ENCODE measurements around the gene ENGASE. TPM values are rescaled to one million over a fixed set of nuclear protein-coding genes. Genes with fewer than 3 reads are reported as not detected.

ENGASE gene
- total RNA-seq, 1 donor from 2014 or later: 11.5 TPM

DNA sequence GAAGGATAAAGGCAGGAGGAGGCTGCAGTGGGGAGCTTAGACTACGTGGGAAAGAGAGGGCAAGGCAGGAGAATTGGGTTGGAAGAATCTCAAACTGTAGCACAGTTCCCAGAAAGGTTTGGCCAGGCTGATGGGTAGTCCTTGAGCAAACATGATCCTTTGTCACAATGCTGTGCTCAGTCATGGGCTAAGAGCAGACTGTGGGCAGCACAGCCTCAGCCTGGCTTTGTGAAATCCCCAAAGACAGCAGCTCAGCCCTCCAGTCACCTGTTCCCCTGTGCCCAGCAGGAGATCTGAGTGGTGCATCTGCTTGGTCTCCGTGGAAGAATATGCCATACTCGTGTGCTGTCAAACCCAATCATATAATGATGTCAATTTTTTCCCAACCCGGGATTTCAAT is 10.6 kb upstream of the ENGASE start:
- peaks cover 4% of the 10 kb centered on the region for H3K27me3 Mint-ChIP-seq (ENCODE audit: low read depth, unreplicated experiment)
- no peak overlapping the region for H2AFZ ChIP-seq (ENCODE audit: low read depth, low read length)
- no peak overlapping the region for H3K4me3 Mint-ChIP-seq (ENCODE audit: unreplicated experiment)
- H3K9ac ChIP-seq (ENCODE audit: low read length): no peak overlapping the region
- no peaks in the 10 kb centered on the region for H3K79me2 ChIP-seq (ENCODE audit: insufficient read depth, low read length)
- H3K27ac ChIP-seq (ENCODE audit: low read depth, low read length): no peak overlapping the region
- H3K4me3 ChIP-seq (ENCODE audit: insufficient read depth, low read depth, low read length): no peak overlapping the region
- no peaks in the 10 kb centered on the region for H3K9me3 ChIP-seq (ENCODE audit: insufficient read depth, low read depth, low read length)
- H3K4me2 ChIP-seq (ENCODE audit: low read length): no peak overlapping the region
- H3K9me3 Mint-ChIP-seq (ENCODE audit: unreplicated experiment): peaks cover 3% of the 10 kb centered on the region
- H3K36me3 Mint-ChIP-seq (ENCODE audit: low read depth, unreplicated experiment): no peaks in the 10 kb centered on the region
- TF ChIP-seq, protein P1, sequence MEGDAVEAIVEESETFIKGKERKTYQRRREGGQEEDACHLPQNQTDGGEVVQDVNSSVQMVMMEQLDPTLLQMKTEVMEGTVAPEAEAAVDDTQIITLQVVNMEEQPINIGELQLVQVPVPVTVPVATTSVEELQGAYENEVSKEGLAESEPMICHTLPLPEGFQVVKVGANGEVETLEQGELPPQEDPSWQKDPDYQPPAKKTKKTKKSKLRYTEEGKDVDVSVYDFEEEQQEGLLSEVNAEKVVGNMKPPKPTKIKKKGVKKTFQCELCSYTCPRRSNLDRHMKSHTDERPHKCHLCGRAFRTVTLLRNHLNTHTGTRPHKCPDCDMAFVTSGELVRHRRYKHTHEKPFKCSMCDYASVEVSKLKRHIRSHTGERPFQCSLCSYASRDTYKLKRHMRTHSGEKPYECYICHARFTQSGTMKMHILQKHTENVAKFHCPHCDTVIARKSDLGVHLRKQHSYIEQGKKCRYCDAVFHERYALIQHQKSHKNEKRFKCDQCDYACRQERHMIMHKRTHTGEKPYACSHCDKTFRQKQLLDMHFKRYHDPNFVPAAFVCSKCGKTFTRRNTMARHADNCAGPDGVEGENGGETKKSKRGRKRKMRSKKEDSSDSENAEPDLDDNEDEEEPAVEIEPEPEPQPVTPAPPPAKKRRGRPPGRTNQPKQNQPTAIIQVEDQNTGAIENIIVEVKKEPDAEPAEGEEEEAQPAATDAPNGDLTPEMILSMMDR (IDR thresholded peaks at IDR 0.05; ENCODE audit: insufficient read depth, low read depth, low read length): no peak
- no peak for TF ChIP-seq EZH2 (IDR thresholded peaks at IDR 0.05; ENCODE audit: insufficient read depth, low read length)
- H3K4me1 Mint-ChIP-seq (ENCODE audit: low read depth, unreplicated experiment): no peaks in the 10 kb centered on the region
- H3K36me3 ChIP-seq (ENCODE audit: insufficient read depth, low read length): no peaks in the 10 kb centered on the region
- H3K27me3 ChIP-seq (ENCODE audit: insufficient read depth, low read length): peaks cover 6% of the 10 kb centered on the region
- H3K27ac Mint-ChIP-seq (ENCODE audit: unreplicated experiment): no peak overlapping the region
- H4K20me1 ChIP-seq (ENCODE audit: insufficient read depth, low read length): no peaks in the 10 kb centered on the region
- FAIRE-seq: no peak
- DNase-seq (ENCODE audit: low read depth): no peak
- H3K4me1 ChIP-seq (ENCODE audit: insufficient read depth, low read length): no peaks in the 10 kb centered on the region

DNA sequence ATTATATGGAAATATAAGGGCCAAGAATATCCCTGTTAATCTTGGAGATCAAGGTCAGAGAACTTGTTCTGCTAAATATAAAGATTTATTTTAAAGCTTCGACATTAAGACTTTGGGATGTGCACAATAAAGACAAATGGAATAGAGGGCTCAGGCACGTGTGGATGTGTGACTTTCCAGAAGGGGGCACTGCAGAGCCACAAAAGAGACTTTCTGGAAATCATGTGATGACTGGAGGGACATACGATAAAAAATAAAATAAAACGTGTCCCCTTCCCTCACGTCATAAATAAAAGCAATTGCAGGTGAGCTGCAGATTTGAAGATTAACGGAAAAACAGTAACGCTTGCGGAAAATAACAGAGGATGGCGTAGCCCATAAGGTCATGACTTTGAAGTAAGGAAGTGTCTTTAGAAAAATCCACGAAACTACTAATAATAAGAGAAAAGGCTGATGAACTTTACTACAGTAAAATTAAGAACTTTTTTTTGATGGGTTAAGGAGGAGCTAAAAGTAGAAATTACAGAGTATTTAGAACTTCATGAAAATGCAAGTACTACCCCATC is 9.4 kb upstream of the ENGASE start:
- Histone ChIP-seq H4K20me1 (ENCODE audit: insufficient read depth, low read length) (no peaks in the 10 kb centered on the region), H2AFZ (ENCODE audit: low read depth, low read length) (no peak overlapping the region), H3K27ac (ENCODE audit: low read depth, low read length) (no peak overlapping the region), H3K4me2 (ENCODE audit: low read length) (no peak overlapping the region), H3K79me2 (ENCODE audit: insufficient read depth, low read length) (no peaks in the 10 kb centered on the region), H3K36me3 (ENCODE audit: insufficient read depth, low read length) (no peaks in the 10 kb centered on the region), H3K9ac (ENCODE audit: low read length) (no peak overlapping the region), H3K27me3 (ENCODE audit: insufficient read depth, low read length) (peaks cover 8% of the 10 kb centered on the region), H3K9me3 (ENCODE audit: insufficient read depth, low read depth, low read length) (no peaks in the 10 kb centered on the region), H3K4me3 (ENCODE audit: insufficient read depth, low read depth, low read length) (no peak overlapping the region), H3K4me1 (ENCODE audit: insufficient read depth, low read length) (no peaks in the 10 kb centered on the region)
- no peaks in the 10 kb centered on the region for H3K4me1 Mint-ChIP-seq (ENCODE audit: low read depth, unreplicated experiment)
- FAIRE-seq (no peak), DNase-seq (ENCODE audit: low read depth) (no peak)
- TF ChIP-seq, protein P1 (IDR thresholded peaks at IDR 0.05; ENCODE audit: insufficient read depth, low read depth, low read length): peak; percentile 37
- no peak for TF ChIP-seq EZH2 (IDR thresholded peaks at IDR 0.05; ENCODE audit: insufficient read depth, low read length)
- H3K27ac Mint-ChIP-seq (ENCODE audit: unreplicated experiment): no peak overlapping the region
- no peak overlapping the region for H3K4me3 Mint-ChIP-seq (ENCODE audit: unreplicated experiment)
- H3K27me3 Mint-ChIP-seq (ENCODE audit: low read depth, unreplicated experiment): peaks cover 8% of the 10 kb centered on the region
- H3K36me3 Mint-ChIP-seq (ENCODE audit: low read depth, unreplicated experiment): no peaks in the 10 kb centered on the region
- H3K9me3 Mint-ChIP-seq (ENCODE audit: unreplicated experiment): peaks cover 3% of the 10 kb centered on the region

DNA sequence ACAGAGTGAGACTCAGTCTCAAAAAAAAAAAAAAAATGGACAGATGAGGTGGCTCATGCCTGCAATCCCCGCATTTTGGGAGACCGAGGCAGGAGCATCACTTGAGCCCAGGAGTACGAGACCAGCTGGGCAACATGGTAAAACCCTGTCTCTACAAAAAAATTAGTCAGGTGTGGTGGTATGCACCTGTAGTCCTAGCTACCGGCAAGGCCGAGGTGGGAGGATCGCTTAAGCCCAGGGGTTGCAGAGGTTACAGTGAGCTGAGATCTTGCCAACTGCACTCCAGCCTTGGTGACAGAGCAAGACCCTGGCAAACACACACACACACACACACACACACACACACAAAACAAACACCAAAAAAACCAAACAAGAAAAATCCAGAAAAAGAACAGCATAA is 7.7 kb upstream of the ENGASE start:
- H3K79me2 ChIP-seq (ENCODE audit: insufficient read depth, low read length): no peaks in the 10 kb centered on the region
- no peak overlapping the region for H3K4me2 ChIP-seq (ENCODE audit: low read length)
- no peak overlapping the region for H3K4me3 ChIP-seq (ENCODE audit: insufficient read depth, low read depth, low read length)
- no peaks in the 10 kb centered on the region for H3K9me3 ChIP-seq (ENCODE audit: insufficient read depth, low read depth, low read length)
- no peak overlapping the region for H3K27ac ChIP-seq (ENCODE audit: low read depth, low read length)
- H3K9ac ChIP-seq (ENCODE audit: low read length): no peak overlapping the region
- H3K27me3 Mint-ChIP-seq (ENCODE audit: low read depth, unreplicated experiment): peaks cover 15% of the 10 kb centered on the region
- H3K36me3 Mint-ChIP-seq (ENCODE audit: low read depth, unreplicated experiment): no peaks in the 10 kb centered on the region
- peaks cover 10% of the 10 kb centered on the region for H3K27me3 ChIP-seq (ENCODE audit: insufficient read depth, low read length)
- peaks cover 3% of the 10 kb centered on the region for H3K9me3 Mint-ChIP-seq (ENCODE audit: unreplicated experiment)
- H3K4me1 Mint-ChIP-seq (ENCODE audit: low read depth, unreplicated experiment): no peaks in the 10 kb centered on the region
- H4K20me1 ChIP-seq (ENCODE audit: insufficient read depth, low read length): no peaks in the 10 kb centered on the region
- DNase-seq (ENCODE audit: low read depth) (no peak), FAIRE-seq (no peak)
- no peak overlapping the region for H2AFZ ChIP-seq (ENCODE audit: low read depth, low read length)
- H3K4me1 ChIP-seq (ENCODE audit: insufficient read depth, low read length): no peaks in the 10 kb centered on the region
- no peak overlapping the region for H3K4me3 Mint-ChIP-seq (ENCODE audit: unreplicated experiment)
- TF ChIP-seq, protein P1 (IDR thresholded peaks at IDR 0.05; ENCODE audit: insufficient read depth, low read depth, low read length): no peak
- TF ChIP-seq EZH2 (IDR thresholded peaks at IDR 0.05; ENCODE audit: insufficient read depth, low read length): no peak
- no peaks in the 10 kb centered on the region for H3K36me3 ChIP-seq (ENCODE audit: insufficient read depth, low read length)
- H3K27ac Mint-ChIP-seq (ENCODE audit: unreplicated experiment): no peak overlapping the region
